Erythroblast (primary cell): ENCODE data around the gene ABCB9.

ENCODE experiments used
- GATA1 ChIP-seq: IDR thresholded peaks from 2 replicates; pipeline ENCODE4 v1.6.1; 2011; ENCODE audit warnings: low read depth, mild to moderate bottlenecking, control low read depth, low read length, moderate library complexity
- POLR2A ChIP-seq: IDR thresholded peaks from 2 replicates; pipeline ENCODE4 v1.6.1; 2011; ENCODE audit warnings: mild to moderate bottlenecking, low read length

GRCh38 chr12:123003257-123003656, 37.0 kb upstream of the ABCB9 start:
- TF ChIP-seq POLR2A, result no peak
- no peak for TF ChIP-seq GATA1
